GM21528 (cell line): Measurements from ENCODE around the gene WHRN.

ENCODE experiments used
- ATAC-seq: cut with Tn5 transposase; IDR thresholded peaks from one replicate; pipeline ENCODE4 v1.9.1; 2021; ENCODE audit warnings: mild to moderate bottlenecking, moderate library complexity; ENCODE audit not compliant: unreplicated experiment, low FRiP score

Gene WHRN

GRCh38 chr9:114474425-114474824 is 30.8 kb downstream of the WHRN start:
- ATAC-seq: no peak

DNA sequence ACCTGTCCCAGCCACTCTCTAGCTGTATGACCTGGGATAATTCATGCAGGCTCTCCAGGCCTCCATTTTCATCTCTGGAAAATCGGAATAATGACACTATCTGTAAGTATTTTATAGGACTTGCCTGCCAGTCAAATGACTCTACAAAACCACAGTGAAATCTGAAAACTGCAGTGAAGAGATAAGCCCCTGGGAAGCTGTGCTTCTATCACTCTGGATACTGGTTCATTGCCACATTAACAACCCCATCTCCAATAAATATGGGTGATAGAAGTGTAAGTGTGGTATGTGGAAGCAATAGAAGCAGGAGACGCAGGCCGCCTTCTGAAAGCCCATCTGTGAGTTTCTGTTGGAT is 31.8 kb downstream of the WHRN start:
- no peak for ATAC-seq

- no peak for ATAC-seq
These were observed 32.4 kb downstream of the WHRN start for GRCh38 chr9:114472765-114473446.

DNA sequence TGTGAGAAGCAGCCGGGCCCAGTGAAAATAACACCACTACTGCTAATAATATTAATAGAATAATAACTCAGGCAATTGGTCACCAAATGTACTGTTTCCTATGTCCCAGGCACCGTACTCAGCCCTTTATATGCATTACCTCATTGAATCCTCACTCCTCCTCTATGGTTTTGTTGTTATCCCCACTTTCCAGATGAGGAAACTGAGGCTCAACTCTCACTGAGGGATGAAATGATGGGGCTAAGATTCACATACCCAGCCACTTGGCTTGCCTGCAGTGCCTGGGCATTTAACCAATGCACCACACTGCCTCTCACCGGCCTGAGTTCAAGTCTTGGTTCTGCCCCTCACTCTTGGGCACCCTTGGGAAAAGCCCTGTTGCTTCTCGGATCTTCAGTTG is 34.1 kb downstream of the WHRN start:
- no peak for ATAC-seq

- no peak for ATAC-seq
These were observed 34.7 kb downstream of the WHRN start for GRCh38 chr9:114470581-114470980.

DNA sequence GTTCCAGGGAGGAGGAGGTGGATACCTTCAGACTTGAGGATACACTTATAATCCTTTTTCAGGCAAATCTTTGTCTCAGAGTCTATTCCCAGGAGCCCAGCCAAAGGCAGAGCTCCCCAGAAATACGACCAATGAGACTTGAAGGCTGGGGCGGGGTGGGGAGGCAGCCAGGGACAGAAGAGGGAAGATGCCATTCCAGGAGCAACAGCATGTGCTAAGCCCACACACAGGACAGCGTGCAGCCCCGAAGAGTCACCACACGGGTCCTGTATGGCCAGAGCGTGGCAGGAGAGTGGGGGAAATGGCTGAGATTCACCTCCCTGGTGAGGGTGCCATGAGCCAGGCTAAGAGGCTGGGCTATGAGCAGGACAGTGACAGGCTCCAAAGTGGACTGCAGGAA is 35.2 kb downstream of the WHRN start:
- no peak for ATAC-seq

- ATAC-seq: no peak
These were observed 36.0 kb downstream of the WHRN start for GRCh38 chr9:114469091-114469853.

DNA sequence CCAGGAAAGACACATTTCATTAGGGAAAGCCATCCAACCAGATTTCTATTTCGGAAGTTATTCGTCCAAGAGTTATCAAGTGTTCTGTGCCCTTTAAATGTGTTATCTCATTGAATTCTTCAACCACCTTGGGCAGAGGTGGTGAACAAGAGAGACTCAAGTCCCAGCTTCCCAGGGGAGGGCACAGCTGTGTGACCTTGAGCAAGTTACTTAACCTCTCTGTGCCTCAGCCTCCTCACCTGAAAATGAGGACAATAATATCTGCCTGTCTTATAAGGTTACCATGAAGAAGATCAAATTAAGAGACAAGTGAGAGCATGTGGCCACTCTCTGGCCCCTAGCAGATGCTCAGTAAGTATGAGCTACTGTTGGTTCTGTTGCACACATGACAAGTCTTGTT is 37.4 kb downstream of the WHRN start:
- no peak for ATAC-seq

- ATAC-seq: no peak
These were observed 38.0 kb downstream of the WHRN start for GRCh38 chr9:114467226-114467750.

- no peak for ATAC-seq
These were observed 39.1 kb downstream of the WHRN start for GRCh38 chr9:114465906-114466900.

- no peak for ATAC-seq
These were observed 39.9 kb downstream of the WHRN start for GRCh38 chr9:114465417-114465816.

- no peak for ATAC-seq
These were observed 40.8 kb downstream of the WHRN start for GRCh38 chr9:114464281-114465051.

DNA sequence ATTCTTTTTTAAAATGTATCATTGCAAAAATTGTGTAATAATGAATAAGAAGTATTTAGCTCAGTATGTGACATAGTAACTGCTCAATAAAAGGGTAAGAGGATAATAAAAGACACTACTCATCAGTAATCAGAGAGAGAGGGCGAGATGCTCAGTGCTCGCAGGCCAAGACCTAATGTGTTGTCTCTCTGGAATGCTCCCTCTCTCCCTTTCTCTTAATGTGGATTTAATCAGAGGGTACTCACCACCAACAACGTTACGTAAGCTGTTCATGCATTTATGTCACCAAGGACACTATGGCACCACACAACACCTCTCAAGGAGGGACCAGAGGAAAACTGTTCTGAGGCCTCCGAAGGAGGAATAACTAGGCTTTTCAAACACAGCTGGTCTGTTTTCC is 42.5 kb downstream of the WHRN start:
- ATAC-seq: no peak

DNA sequence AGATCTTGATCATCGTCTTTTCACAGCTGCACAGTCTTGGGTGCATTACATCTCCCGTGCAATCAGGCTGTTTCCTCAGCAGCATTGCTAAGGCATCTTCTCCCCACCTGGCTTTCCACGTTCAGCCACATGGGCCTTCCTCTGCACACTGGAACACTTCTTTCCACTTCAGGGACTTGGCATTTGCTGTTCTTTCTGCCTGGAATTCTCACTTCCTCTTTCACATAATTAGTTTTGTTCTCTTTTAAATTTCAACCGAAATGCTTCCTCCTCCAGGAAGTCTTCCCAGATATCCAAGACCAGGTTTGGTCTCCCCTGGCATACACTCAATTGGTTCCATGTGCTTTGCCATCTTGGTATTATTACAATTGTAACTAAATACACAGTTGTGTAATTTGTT is 43.8 kb downstream of the WHRN start:
- no peak for ATAC-seq

DNA sequence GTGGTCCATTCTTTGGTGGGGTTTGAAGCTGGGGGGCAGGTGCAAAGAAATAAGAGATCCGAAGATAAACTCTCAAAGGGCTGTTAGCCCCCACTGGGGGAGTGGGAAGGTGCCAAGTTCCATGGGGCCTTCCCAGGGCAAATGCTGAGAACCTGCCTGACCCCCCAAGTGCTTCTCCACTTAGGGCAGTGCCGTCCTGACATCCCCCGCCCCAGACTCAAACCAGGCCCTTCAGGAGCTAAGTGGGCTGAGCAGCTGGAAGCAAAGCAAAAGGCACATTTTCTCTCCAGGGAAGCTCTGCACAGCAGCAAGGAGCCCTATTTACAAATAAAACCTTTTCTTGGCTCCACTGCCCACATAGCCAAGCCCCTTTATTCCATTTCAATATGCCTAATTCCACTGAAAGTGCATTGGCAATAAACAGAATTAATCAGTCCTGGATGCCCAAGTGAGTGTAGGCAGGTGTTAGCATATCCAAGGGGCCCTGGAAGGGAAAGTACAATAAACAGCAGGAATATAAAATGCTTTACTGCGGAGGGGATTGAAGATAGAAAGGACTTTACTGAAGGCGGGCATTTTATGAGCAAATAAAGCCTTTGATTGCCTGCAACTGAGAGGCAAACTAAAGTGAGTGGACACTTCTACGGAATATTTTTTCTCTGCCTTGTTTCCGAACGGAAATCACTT is 44.6 kb downstream of the WHRN start:
- no peak for ATAC-seq

GRCh38 chr9:114459464-114459863 is 45.8 kb downstream of the WHRN start:
- ATAC-seq: no peak

- no peak for ATAC-seq
These were observed 48.3 kb downstream of the WHRN start for GRCh38 chr9:114456929-114457328.

DNA sequence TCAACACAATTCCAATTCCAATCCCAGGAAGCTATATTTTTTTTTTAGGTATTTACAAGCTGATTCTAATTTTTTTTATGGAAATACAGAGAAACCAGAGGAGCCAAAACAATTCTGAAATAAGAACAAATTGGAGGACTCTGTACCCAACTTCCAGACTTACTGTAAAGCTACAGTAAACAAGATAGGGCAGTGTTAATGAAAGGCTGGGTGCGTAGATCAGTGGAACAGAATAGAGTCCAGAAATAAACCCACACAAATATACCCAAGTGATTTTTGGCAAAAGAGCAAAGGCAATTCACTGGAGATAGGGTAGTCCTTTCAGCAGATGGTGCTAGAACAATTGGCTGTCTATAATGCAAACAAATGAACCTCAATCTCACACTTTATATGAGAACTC is 50.6 kb downstream of the WHRN start:
- ATAC-seq: no peak
